T-helper 1 cell treated with Interleukin-12 subunit alpha and Interleukin-12 subunit beta and Interleukin-4 antibody, amounts not matched to agents 30 ng/mL and 1 ng/mL, for 36 hours (primary cell): ENCODE results near the gene MRPL27. TPM values are rescaled to one million over a fixed set of nuclear protein-coding genes. Genes with fewer than 3 reads are reported as not detected.

ENCODE experiments used
- intact Hi-C: fragments of 100-400 bp; cut with micrococcal nuclease; formaldehyde crosslinking; loops from one replicate; pipeline ENCODE4 v1.15.1; 2024
- total RNA-seq: library from RNA; stranded (reverse); gene quantifications from 2 replicates; pipeline ENCODE4 v1.2.3, GENCODE V29; 2022

The MRPL27 gene
- total RNA-seq, 1 donor from 2014 or later = 60.9 TPM

- intact Hi-C loops = no loop called here
Observed at GRCh38 chr17:50388728-50389127, 15.7 kb upstream of the MRPL27 start.

- intact Hi-C loops = no loop called here
Observed at GRCh38 chr17:50386510-50386909, 13.5 kb upstream of the MRPL27 start.

DNA sequence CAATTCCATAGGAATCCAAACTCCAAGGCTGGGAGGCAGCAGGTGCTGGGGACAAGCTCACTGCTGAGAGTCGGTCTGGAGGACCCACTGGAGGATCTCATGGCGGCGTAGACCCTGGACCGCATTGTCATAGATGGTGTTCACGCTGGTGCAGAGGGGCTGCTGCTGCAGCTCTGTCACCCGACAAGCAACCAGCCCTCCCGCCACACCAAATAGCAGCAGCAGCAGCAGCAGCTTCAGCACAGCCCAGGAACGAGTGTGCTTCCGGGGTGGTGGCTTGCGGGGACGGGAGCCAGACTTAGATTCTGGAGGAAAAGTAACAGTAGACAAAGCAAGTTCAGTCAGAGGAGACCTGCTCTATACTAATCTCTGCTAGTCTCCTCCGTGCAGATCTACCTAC, 9.9 kb upstream of the MRPL27 start:
- intact Hi-C loops = no loop called here

GRCh38 chr17:50381920-50382319, 8.9 kb upstream of the MRPL27 start:
- intact Hi-C loops = no loop called here

DNA sequence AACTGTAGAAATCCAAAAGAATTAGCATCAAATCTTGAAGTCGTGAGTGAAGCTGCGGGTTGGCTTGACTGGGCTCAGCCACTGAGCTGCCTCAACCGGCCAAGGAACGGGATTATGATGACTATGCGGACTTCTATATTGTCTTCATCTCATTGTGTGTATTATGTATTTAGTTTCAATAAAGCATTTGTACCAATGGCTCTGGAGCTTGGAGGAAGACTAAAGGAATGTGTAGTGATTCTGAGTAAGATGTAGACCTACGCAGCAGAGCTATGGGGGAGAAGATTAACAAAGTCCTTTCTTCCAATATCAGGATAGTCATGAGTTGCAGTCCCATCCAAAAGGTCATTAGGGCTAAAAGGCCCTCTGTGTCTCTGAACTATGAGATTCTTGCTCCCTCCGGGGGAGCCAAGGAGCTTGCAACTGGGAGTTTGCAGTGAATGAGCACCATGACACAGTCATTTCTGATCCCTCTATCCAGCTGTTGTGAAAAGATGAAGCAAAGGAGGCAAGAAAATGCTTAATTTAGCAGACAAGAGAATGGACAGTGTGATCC, 8.4 kb upstream of the MRPL27 start:
- intact Hi-C loops = no loop called here

- intact Hi-C loops = no loop called here
Observed at GRCh38 chr17:50380369-50381259, 7.6 kb upstream of the MRPL27 start.

- intact Hi-C loops = no loop called here
Observed at GRCh38 chr17:50379351-50380132, 6.6 kb upstream of the MRPL27 start.

- intact Hi-C loops = no loop called here
Observed at GRCh38 chr17:50375858-50376538, 3.0 kb upstream of the MRPL27 start.

DNA sequence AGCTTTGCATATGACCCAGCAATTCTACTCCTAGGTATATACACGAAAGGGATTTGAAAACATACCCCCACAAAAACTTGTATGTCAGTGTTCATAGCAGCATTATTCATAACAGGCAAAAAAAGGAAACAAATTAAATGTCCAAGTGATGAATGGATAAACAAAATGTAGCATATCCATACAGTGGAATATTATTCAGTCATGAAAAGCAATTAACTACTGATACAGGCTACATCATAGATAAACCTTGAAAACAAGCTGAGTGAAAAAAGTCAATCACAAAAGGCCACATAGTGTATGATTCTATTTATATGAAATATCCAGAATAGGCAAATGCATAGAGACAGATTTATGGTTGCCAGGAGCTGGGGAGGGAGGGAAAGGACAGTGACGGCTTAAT, 721 bp upstream of the MRPL27 start:
- intact Hi-C loops = loop anchor here (1.0 to 5.0 kb wide), 3 partner anchors 24 to 334 kb away; partner anchors contain the start of genes ACSF2, ANKRD40 and LRRC59

DNA sequence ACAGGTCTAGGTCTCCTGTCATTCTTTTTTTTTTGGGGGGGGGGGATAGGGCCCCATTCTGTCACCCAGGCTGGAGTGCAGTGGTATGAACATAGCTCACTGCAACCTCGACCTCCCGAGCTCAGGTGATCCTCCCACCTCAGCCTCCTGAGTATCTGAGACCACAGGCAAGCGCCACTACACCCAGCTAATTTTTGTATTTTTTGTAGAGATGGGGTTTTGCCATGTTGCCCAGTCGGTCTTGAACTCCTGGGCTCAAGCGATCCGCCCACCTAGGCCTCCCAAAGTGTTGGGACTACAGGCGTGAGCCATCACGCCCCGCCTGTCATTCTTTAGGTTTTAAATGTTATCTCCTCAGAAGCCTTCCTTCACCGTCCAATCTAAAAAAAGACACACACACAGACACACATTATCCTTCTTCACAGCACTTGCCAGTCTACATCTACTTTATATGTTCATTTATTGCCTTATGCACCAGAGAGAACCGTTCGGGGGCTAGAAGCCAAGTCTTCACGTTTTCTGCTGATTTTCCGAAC, 694 bp downstream of the MRPL27 start:
- intact Hi-C loops = loop anchor here (1.0 to 5.0 kb wide), 4 partner anchors 10 to 335 kb away; partner anchors contain the start of genes ACSF2 and ANKRD40

- intact Hi-C loops = loop anchor here (5.0 kb wide), 1 partner anchor 336 kb away; the partner anchor contains the start of gene ANKRD40
Observed at GRCh38 chr17:50371526-50371925, 1.5 kb downstream of the MRPL27 start.

GRCh38 chr17:50370052-50370451, 2.9 kb downstream of the MRPL27 start:
- intact Hi-C loops = loop anchor here (5.0 kb wide), 1 partner anchor 337 kb away; the partner anchor contains the start of gene ANKRD40

DNA sequence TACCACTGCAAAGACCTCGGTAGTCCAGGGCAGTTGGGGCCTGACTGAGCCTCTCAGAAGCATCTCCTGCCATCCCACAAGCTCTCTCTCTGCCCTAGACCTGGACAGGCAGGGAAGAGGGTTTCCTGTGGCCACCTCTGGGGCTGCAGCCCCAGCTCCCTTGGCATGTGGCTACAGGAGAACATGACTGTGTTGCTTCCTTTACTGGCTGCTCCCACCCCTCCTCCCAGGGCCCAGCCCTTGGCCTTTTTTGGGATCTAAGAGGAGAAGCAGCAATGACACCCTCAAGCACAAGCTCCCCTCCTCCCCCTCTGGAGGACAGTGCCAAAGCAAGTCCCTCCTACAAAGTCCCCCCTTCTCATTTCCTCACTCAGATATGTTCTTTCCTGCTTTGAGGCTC, 5.6 kb downstream of the MRPL27 start:
- intact Hi-C loops = no loop called here

- intact Hi-C loops = no loop called here
Observed at GRCh38 chr17:50365649-50366393, 7.2 kb downstream of the MRPL27 start.

GRCh38 chr17:50365165-50365564, 7.8 kb downstream of the MRPL27 start:
- intact Hi-C loops = no loop called here

GRCh38 chr17:50364715-50365114, 8.3 kb downstream of the MRPL27 start:
- intact Hi-C loops = no loop called here

GRCh38 chr17:50364061-50364458, 8.9 kb downstream of the MRPL27 start:
- intact Hi-C loops = no loop called here

GRCh38 chr17:50363217-50364060, 9.5 kb downstream of the MRPL27 start:
- intact Hi-C loops = no loop called here

DNA sequence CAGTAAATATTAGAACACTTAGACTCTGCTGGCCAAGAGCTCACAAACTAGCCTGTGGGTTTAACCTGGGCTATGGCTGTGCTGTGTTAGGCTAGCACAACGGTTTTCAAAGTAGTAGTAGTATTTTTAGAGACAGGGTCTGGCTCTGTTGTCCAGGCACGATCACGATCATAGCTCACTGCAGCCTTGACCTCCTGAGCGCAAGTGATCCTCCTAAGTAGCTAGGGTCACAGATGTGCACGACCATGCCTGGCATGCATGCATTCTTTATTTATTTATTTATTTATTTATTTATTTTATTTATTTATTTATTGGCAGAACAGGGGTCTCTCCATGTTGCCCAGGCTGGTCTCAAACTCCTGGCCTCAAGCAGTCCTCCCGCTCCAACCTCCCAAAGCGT, 10.3 kb downstream of the MRPL27 start:
- intact Hi-C loops = loop anchor here (1.0 kb wide), 3 partner anchors 10 to 117 kb away; partner anchors contain the start of gene LRRC59
